ENCODE results near the gene BRD1.

DNA sequence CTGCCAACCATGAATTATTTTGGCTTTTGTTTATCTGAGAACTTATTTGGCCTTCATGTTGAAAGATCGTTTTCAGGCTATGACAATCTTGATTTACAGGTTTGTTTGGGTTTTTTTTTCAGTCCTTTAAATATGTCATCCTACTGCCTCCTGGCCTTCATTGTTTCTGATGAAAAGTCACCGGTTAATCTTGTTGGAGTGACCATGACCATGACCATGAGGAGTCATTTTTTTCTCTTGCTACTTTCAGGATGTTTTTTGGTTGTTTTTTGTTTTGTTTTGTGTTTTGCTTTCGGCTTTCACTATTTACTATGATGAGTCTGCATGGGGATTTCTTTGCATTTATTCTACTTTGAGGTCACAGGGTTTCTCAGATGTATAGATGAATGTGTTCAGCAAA is 81.6 kb downstream of the BRD1 start:
- no peak for TF ChIP-seq POLR2A (IDR thresholded peaks at IDR 0.05; ENCODE audit: low read depth, low read length)
- no peak for TF ChIP-seq TAF1 (IDR thresholded peaks at IDR 0.05; ENCODE audit: low read depth, low read length)
- TF ChIP-seq POLR2AphosphoS5 (IDR thresholded peaks at IDR 0.05; ENCODE audit: low read depth, low read length), result no peak
- no peak for TF ChIP-seq POU2F2 (IDR thresholded peaks at IDR 0.05; ENCODE audit: low read depth, low read length)
